ENCODE measurements around the gene ZFR2.

The ZFR2 gene

DNA sequence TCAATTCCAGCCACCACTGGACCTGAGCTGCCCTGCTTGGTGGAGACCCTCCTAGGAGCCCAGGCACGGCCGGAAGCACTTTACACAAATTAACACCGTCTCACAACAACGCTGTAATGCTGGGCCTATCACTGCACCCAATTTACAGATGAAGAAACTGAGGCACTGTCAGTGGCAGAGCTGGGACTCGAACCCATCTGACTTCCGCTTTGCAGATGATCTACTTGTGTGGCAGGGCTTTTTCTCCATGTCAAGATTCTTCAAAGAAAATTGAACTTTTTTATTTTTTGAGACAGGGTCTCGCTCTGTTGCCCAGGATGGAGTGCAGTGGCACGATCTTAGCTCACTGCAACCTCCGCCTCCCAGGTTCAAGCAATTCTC is 33.8 kb downstream of the ZFR2 start:
- no peaks in the 10 kb centered on the region for H3K9me2 ChIP-seq (replicated peaks; ENCODE audit: control insufficient read depth, low read length)
- H4K20me1 ChIP-seq (ENCODE audit: control insufficient read depth, insufficient read depth, low read depth, low read length): no peaks in the 10 kb centered on the region
- no peak overlapping the region for H3K4me2 ChIP-seq (ENCODE audit: low read length)
- TF ChIP-seq EZH2phosphoT487 (IDR thresholded peaks at IDR 0.05; ENCODE audit: borderline replicate concordance, low read length): no peak
- TF ChIP-seq, protein P1, sequence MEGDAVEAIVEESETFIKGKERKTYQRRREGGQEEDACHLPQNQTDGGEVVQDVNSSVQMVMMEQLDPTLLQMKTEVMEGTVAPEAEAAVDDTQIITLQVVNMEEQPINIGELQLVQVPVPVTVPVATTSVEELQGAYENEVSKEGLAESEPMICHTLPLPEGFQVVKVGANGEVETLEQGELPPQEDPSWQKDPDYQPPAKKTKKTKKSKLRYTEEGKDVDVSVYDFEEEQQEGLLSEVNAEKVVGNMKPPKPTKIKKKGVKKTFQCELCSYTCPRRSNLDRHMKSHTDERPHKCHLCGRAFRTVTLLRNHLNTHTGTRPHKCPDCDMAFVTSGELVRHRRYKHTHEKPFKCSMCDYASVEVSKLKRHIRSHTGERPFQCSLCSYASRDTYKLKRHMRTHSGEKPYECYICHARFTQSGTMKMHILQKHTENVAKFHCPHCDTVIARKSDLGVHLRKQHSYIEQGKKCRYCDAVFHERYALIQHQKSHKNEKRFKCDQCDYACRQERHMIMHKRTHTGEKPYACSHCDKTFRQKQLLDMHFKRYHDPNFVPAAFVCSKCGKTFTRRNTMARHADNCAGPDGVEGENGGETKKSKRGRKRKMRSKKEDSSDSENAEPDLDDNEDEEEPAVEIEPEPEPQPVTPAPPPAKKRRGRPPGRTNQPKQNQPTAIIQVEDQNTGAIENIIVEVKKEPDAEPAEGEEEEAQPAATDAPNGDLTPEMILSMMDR (IDR thresholded peaks at IDR 0.05; ENCODE audit: low read depth, low read length, poor library complexity, severe bottlenecking): no peak
- H3K79me2 ChIP-seq (ENCODE audit: control insufficient read depth, low read length): no peaks in the 10 kb centered on the region
- peaks cover 12% of the 10 kb centered on the region; the same call in 1 of the 2 replicates for H3K9me3 ChIP-seq (ENCODE audit: control insufficient read depth, insufficient read depth, low read length)
- no peaks in the 10 kb centered on the region for H3K4me1 ChIP-seq (ENCODE audit: control insufficient read depth, low read length)
- no peaks in the 10 kb centered on the region for H3K27me3 ChIP-seq (ENCODE audit: control insufficient read depth, low read length)
- peaks cover 4% of the 10 kb centered on the region; the same call in 1 of the 2 replicates for H3F3A ChIP-seq (ENCODE audit: control insufficient read depth, insufficient read depth)
- no peak overlapping the region for H3K27ac ChIP-seq (ENCODE audit: low read depth, low read length)
- H3K36me3 ChIP-seq (ENCODE audit: control insufficient read depth, low read length): no peaks in the 10 kb centered on the region
- H3K4me3 ChIP-seq (ENCODE audit: low read length): no peak overlapping the region

DNA sequence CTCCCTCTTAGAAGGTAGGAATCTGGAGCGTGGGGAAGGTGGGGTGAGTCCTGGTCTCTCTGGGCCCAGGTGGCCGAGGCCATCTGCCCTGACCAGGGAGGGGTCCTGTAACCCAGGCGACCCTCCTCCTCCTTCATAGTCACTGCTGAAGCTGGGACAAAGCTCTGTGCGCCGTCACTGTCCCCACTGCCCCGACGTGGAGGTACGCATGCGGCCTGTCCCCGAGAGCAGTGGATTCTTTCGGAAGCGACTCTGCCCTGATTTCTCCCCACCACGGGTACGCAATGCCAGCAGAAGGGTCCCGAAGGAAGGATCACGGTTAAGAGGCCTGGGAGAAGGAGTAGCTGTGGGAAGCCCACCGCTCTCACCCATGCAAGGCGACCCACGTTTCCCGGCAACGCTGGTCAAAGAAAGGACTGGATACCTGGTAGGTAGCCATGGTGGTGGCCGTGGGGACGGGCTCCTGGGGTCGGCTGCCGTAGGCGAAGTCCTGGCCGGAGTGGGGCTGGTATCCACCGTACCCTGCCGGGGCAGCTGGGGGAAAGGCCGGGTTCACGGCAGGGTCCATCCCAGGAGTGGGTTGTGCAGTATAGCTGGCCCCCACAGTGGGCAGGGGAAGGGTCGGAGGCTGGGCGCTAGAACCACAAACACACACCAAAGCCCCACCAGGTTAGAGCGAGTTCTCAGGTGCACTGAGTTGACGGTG is 34.3 kb downstream of the ZFR2 start:
- Histone ChIP-seq H3K9me2 (replicated peaks; ENCODE audit: control insufficient read depth, low read length) (no peaks in the 10 kb centered on the region), H3K9me3 (ENCODE audit: control insufficient read depth, insufficient read depth, low read length) (peaks cover 12% of the 10 kb centered on the region; the same call in 1 of the 2 replicates), H3K4me2 (ENCODE audit: low read length) (no peak overlapping the region), H3K36me3 (ENCODE audit: control insufficient read depth, low read length) (no peaks in the 10 kb centered on the region), H3K79me2 (ENCODE audit: control insufficient read depth, low read length) (no peaks in the 10 kb centered on the region), H3K4me3 (ENCODE audit: low read length) (no peak overlapping the region), H3K27ac (ENCODE audit: low read depth, low read length) (no peak overlapping the region), H4K20me1 (ENCODE audit: control insufficient read depth, insufficient read depth, low read depth, low read length) (no peaks in the 10 kb centered on the region), H3K4me1 (ENCODE audit: control insufficient read depth, low read length) (no peaks in the 10 kb centered on the region), H3K27me3 (ENCODE audit: control insufficient read depth, low read length) (no peaks in the 10 kb centered on the region), H3F3A (ENCODE audit: control insufficient read depth, insufficient read depth) (peaks cover 4% of the 10 kb centered on the region; the same call in 1 of the 2 replicates)
- TF ChIP-seq, protein P1 (IDR thresholded peaks at IDR 0.05; ENCODE audit: low read depth, low read length, poor library complexity, severe bottlenecking): no peak
- no peak for TF ChIP-seq EZH2phosphoT487 (IDR thresholded peaks at IDR 0.05; ENCODE audit: borderline replicate concordance, low read length)

DNA sequence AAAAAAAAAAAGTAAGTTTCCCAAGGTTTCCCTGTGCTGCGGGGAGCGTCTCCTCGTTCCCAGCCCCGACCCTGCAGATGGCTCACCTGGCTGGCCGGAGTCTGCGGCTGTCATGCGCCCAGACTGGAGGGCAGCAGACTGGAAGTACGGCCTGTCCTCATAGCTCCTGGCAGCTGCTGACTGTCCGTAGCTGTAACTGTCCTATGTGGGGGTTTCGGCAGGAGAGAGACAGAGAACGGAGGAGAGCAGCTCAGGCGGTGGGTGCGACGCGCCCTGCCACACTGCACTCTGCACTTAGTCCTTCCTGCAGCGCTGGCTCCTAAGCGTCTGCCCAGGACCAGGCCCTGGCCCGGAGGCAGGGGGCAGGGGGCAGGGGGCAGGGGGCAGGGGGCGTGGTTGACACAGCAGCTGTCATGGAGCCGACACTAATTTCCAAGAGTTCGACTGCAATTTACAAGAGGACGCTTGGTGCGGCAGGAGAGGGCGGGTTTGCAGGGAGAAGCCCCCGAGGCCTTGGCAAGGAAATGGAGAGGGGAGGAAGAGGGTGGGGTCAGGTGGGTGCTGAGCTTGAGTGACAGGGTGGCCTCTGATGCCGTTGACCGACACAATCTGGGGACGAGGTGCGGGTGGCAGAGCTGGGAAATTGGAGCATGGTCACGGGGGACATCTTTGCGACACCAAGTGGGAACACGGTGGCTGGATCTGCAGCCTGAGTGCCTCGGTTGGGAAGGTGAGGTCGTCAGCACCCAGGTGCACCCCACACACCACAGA is 35.1 kb downstream of the ZFR2 start:
- Histone ChIP-seq H4K20me1 (ENCODE audit: control insufficient read depth, insufficient read depth, low read depth, low read length) (no peaks in the 10 kb centered on the region), H3K79me2 (ENCODE audit: control insufficient read depth, low read length) (no peaks in the 10 kb centered on the region), H3K27me3 (ENCODE audit: control insufficient read depth, low read length) (no peaks in the 10 kb centered on the region), H3K4me3 (ENCODE audit: low read length) (no peak overlapping the region), H3K27ac (ENCODE audit: low read depth, low read length) (no peak overlapping the region), H3K9me2 (replicated peaks; ENCODE audit: control insufficient read depth, low read length) (no peaks in the 10 kb centered on the region), H3K9me3 (ENCODE audit: control insufficient read depth, insufficient read depth, low read length) (peaks cover 12% of the 10 kb centered on the region; the same call in 1 of the 2 replicates), H3K36me3 (ENCODE audit: control insufficient read depth, low read length) (no peaks in the 10 kb centered on the region), H3F3A (ENCODE audit: control insufficient read depth, insufficient read depth) (peaks cover 4% of the 10 kb centered on the region; the same call in 1 of the 2 replicates), H3K4me1 (ENCODE audit: control insufficient read depth, low read length) (no peaks in the 10 kb centered on the region), H3K4me2 (ENCODE audit: low read length) (no peak overlapping the region)
- TF ChIP-seq EZH2phosphoT487 (IDR thresholded peaks at IDR 0.05; ENCODE audit: borderline replicate concordance, low read length): no peak
- TF ChIP-seq, protein P1 (IDR thresholded peaks at IDR 0.05; ENCODE audit: low read depth, low read length, poor library complexity, severe bottlenecking): no peak
